Germinal center (tissue), 1 donor: ENCODE data around the gene C1orf53.

Source experiments
- DNase-seq: peaks from one replicate; pipeline ENCODE4 v3.0.0; 2012; ENCODE audit warnings: mixed read lengths, low spot score

C1orf53 gene

DNA sequence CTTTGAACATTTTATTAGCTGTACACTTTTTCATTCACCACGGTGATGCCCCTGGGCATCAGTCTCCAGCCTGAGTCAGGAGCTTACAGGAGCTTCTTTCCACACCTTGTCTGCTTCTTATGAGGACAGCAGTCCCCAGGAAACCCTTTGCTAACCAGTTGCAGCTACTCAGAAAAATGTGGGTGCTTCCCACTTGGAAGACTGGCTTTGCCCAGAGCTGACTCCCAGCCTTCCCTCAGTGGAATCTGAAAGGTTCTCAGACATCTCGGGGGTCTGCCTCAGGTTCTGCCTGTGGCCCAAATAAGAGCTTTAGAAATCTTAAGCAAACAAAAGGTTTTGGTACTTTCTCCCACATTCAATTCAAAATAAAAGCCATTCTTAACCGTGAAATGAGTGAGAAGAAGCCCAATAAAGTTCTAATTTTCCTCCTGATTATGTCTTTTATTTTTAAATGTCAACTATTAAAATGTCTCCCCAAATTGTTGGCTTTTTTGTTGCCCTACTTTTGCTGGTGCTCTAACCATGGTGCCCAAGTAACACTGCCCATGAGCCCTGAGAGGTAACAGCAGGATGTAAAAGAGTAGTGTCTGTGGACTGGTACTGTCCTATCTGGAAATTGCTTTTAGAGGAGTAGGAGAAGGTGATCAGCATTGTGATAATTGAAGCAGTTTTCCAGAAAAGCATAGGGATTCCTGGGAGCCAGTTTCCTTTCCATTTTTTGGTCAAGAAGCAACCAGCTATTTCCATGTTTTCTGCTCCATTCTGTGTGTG, 5.6 kb downstream of the C1orf53 start:
- no peak for DNase-seq

DNA sequence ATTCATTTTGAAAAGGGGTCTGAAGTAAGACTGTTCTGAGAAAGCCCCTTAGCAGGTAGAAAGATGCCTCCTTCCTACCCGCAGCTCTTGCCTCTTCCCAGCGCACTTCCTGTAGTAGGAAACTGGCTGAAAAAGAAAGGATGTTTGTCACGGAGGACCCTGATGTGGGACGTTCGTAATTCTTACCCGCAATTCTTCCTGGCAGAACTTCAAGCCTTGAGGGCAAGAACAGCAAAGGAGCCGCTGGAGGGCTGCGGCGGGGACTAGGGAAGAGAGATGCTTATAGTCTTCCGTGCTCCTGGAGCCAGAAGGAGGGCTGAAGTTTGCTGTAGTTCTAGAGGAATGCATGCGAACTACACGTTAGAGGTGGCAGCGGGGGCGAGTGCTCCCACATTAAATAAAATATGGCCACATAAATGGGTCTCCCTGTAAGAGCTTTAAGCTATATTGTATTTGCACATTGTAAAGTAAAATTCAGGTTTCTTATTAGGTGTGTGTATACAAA, 6.3 kb downstream of the C1orf53 start:
- no peak for DNase-seq

DNA sequence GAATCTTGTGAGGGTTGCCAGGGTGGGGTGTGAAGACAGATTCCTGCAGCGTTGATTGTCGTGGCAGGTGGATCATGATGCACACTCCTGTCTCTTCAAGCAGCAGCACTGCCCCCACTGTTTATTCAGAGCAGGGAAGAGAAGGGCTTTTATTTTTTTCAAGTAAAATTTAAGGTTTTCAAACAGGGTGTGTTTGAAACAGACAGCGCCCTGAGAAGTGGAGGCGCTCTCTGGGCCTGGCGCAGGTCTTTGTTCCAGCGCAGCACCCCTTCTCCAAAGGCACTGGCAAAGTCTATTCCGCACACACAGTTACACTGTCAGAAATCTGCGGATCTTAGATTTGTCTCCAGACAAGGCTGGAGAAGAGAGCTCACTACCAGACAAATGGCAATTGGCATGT, 7.0 kb downstream of the C1orf53 start:
- no peak for DNase-seq

DNA sequence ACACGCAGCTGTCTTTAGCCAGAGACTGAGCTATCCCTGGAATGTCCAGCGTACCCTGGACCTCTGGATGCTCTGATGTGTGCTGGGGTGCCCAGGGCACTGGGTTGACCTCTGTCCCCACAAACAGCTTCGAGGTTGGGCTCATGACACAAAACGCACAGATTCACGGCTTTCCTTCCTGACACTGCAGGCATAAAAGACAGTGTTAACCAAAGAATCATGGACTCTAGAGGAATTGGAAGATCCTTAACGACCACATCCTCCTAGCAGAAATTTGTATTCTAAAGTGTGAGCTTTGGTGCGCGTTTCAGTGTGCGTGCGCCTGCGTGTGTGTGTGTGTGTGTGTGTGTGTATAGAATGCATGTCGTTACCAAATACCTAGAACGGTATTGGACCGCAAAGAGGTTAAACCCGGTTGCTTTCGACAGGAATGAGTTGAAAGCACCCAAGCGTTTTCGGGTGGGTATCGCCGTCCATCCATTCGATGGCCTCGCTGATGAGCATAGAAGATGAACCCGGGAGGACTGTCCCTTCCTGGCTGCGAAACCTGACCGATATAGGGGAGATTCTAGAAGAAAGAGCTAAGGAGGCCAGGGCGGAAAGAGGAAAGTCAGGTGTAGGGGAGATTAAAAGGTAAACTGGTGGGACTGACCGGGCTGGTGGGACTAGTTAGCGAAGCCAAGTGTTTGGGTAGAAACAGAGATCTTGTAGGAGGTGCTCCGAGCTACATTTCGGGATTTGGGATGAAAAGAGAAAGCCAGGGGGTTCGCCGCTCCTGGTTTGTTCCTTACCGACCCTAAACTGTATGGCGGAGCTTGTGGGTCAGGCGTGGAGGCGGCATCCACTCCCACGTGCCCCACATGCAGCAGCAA, 7.9 kb downstream of the C1orf53 start:
- no peak for DNase-seq

DNA sequence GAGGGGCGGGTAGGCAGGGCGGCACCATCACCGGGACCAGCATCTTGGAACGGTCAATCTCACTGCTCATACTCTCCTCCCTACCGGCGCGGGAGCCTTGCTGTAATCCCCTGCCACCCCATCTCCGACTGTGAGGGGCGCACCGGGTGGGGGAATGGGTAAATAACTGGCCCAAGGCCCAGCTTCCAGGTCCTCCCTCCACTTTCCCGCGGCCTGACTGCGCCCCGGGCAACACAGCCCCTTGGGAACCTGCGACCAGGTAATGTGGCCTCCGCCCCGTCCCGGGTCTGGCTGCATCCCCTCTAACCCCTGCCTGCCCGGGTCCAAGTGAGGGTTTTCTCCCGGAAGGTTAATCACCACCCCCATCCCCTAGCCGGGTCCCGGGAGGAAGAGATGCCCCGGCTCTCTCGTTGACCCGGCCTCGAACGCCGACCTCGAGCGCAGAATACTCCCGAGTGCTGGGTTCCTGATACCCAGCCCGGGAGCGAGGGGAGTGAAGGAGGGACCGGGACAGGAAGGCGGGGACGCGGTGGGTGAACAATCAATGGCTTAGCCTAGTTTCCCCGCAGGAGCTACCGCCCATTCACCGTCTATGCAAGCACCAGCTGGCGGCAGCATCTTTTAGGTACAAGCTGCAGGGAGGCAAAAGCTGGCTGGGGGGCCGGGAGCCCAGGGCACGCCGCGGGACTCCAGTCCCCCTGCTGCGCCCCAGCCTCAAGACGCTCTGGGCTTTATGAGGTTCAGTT, 8.9 kb downstream of the C1orf53 start:
- DNase-seq, result no peak

DNA sequence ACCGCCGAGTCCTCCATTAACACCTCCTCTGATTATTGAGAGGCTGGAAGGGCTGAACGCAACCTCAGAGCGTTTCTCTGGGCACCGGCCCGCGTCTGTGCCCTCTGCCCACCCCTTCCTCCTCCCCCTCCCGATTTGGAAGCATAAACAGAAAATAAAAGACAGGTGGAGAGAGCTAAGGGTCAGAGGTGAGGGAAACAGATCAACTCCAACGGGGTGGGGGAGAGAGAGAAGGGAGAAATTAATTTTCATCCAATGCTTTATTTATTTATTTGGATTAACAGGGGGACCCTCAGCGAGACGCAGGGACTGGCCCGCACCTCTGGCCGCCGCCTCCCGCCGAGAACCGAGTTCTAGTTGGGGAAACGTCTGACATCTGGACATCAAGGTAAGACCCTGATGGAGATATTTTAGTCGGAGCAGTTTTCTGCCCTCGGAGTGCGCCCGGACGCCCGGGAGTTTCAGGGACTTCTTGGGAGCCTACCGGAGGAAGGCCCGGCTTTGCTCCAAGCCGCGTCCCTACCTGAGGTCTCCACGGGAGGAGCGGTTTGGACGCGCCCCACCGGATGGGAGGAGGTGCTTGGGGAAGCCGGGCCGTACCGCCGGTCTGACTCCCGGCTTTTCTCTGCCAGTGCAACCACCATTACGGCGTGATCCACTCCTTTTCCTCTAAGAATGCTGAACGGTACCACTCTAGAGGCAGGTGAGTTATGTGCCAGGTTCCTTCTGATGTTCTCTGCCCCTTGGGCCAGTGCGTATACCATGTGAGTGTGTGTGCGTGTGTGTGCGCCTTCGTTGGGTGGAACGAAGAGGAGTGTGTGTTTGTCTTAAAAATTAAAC, 9.6 kb downstream of the C1orf53 start:
- DNase-seq, result no peak

DNA sequence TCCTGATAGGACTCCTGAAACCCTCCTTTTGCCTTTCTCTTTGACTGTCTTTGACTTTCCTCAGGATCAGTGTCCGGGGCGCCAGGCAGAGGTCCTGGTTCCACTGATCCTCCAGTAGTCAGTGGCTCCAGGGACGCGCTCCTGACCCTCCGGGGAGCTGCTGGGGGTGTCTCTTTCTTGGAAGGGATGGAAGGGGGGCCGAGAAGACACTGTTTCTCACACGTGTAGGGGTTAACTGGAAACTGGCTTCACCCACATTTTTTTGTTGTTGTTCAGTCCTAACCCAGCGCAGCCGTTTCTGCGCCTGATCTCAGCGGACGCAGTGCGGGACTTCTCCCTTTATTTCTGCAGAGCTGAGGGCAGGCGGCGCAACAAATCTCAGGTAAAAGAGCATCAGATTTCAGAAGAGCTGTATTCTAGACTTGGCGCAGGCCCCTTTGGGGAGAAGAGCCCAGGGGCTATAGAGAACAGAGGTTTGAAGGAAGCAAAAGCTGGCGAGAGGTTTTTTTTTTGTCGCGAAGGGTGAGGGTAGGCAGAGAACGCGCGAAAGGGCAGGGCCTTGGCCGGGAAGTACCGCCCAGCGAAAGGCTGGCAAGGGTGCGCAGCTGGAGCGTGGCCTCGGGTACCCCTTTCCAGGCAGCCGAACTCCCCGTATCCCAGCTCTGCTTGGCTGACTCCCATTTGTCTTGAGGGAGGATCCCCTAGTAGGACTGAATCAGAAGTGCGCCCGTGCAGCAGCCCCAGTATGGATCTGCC, 10.5 kb downstream of the C1orf53 start:
- no peak for DNase-seq

DNA sequence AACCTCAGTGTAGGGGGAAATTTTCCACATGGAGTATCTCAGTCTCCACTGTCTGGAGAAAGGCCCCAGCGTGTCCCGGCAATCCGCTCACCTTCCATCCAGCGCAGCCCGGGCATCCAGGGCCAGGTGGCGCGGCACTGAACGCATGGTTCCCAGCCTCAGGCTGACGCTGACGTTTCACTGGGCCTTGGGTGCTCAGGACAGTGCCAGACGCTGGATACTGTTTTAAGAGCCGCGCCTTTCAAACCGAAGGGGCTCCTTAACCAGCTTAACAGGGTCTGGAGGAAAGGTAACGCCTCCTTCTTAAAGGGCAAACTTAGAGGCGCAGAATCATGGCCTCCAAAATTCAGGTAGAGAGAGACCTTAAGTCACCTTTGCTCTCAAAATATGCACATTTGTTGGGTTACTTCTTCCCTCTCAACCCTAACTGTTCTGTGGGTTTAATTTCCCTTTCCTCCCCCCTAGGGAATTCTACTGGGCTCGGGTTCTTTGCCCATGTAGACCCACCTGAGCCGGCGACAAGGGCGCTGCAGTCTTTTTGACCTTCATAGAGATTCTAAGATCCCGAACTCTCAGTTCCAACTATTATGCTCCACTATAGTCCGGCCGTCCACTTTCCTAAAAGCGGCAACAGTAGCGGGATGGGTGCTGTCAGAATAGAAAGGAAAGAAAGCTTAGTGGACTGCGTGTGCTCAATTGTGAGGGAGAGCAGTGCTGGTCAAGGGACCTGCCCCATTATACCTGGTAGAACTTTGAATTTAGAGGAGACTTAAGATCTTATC, 11.3 kb downstream of the C1orf53 start:
- no peak for DNase-seq

DNA sequence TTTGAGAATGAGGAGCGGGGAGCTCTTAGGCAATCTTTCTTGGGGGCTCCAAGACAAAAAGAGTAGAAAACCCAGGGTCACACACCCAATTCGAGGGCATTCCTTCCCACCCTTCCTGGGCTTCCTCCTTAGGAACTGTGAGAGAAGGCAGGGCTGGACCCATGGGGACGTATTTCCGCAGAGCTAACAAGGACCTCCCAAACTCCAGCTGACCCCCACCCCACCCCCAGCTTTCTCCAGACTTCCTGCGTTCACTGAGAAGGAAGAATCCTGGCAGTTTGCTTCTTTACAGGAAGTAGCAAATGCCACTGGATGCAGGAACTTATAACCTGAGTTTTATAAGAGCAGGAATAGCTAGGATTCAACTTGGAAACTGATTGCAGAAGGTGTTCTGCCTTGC, 12.1 kb downstream of the C1orf53 start:
- no peak for DNase-seq

DNA sequence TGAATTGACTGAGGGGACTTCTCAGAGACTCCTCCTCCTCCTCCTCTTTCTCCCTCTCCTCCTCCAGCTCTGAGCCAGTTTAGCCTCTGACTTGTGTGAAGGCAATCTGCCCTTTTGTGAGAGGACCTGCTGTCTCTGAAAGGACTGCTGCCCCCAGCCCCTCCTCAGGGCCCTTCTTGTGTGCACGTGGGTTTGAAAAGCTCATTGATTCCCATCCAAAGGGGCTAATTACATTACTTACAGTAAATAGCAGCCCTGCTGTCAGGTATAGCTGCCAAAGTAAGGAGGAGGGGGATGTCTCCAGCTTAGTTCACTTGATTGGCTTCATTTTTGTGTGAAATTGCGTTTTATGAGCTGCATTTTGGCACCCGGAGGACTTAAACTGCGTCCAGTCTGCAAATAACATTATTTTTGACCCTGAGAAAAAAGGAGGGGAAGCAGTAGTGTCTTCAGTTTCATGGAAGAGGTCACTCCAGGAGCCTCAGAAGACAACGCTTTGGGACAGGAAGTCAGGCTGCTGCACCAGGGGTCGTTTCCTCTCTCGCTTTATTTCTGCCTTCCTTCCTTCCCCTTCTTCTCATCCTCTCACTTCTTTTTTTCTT, 12.9 kb downstream of the C1orf53 start:
- no peak for DNase-seq

DNA sequence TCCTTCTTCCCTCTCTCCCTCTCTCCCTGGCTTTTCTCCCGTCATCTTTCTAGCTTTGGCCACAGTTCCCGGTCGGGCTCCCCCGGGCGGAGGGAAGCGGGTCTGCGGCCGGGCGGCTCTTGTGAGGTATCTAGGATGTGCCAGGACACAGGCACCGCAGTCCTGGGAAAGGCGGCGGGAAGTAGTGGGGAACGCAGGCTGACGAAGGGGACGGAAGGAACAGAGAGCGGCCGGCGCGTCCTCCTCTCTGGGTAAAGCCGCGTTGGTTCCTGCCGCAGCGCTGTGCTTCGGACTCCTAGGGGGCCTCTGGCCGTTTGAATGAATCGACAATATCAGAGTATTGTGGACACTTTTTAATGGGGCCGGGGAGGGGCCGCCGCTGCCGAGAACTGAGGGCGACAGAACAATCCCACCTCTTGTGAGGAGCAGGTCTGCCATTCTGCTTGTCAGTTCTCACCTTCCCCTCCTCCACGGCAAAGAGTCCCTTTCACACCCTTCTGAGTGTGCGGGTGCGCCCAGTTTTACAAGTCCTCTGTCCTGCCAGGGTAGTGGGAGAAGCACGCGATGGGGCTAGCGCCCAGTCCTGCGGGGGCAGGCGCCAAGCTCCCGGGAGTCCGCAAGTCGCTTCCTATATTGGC, 13.6 kb downstream of the C1orf53 start:
- no peak for DNase-seq

DNA sequence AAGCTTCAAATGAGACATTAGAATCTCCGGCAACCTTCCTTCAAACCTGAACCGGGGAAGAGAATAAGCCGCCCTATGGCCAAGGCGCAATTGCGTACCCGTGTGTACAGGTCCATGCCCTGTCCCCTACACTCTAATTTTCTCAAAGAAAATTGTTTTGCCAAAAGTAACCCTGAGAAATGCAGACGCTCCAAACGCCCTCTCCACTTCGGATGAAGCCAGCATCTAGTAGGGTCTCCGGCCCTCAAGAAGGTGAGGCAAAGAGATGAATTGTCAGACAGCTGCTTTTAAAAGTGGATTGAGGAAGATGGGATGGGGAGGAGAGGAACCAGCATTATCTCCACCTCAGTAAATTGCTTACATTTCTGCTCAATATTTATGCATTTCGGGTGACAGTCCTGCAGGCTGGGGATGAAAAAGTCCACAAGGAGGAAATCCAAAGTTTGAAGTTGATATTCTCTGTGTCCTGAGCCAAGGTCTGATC, 14.1 kb downstream of the C1orf53 start:
- DNase-seq, result no peak

DNA sequence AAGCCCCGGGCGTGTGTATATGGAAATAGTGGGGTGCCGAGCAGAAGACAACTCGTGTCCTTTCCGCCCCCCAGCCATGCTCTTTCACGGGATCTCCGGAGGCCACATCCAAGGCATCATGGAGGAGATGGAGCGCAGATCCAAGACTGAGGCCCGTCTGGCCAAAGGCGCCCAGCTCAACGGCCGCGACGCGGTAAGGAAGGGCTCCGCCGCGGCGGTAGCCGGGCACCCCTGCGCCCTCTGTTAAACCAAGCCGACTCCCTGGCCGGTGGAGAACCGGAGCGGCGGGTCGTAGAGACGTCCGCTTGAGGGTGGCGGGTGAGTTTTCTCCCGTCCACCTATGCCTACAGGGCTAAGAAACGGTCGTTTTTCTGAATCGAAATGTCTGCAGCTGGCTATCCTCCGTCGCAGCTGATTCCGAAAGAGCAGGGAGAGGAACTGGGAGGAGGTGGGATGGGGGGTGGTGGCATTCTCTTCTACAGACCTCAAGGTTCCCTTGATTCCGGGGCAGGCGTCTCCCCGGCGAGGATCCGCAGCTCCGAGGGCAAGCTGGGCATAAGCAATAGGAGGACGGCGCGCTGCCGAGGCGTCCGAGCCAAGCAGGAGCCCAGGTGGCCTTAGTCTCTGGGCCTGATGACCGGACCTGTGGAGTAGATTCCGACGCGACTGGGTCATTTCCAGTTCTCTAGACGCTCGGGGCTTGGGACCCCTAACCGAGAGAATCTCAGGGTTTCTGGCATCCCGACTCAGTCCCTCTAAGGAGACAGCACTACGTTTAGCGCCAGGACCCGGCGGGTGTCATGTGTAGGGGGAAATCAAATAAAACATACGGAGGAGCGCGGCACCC, 15.6 kb downstream of the C1orf53 start:
- no peak for DNase-seq

DNA sequence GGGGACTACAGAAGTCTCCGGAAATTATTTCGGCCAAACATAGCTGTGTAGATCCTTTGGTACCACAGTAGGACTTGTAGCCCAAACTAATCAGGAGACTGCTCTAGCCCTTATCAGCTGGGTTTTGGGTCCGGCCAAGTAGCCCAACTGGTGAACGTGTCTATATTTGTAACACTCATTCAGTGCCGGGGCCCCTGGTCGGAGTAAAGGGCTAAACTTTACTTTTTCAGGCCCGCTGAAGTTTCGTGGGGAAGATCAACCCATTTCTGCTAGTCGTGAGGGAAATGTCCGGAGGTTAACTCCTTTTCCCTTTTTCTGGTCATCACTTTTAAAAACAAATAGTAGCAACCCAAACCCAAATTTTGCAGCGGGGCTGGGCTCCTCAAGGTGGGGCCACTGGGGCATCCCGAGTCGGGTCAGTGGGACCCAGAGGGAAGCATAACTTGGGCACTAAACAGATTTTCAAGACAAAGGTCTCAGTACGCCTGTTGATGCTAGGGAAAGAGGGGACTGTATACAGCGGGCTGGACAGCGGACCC, 16.4 kb downstream of the C1orf53 start:
- no peak for DNase-seq

DNA sequence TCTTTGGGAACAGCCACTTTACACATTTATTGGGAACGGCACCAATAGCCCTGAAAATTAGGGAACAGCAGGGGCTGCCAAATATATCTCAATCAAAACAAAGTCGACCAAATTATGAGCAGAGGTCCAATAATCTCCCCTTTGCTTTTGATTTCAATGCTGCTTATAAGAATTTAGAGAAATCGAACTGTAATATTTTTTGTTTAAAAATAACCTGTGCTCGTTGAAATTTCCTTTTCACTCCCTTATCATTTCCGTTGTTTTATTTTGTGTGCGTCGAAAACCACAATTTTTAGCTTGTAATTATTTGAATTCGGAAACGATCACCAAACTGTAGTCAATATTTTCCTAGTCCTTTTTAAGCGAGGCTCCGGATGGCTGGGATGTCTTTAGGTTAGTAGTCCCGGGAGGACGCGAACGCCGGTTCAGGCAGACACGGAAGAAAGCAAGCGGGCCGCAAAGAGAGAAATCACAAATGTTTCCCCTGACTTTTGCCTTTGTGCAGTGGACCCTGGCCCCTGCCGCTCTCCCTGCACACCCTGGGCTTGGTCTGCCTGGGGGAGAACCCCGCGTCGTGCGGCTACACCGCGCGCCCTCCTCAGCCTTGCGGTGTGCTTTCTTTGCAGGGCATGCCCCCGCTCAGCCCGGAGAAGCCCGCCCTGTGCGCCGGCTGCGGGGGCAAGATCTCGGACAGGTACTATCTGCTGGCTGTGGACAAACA, 17.1 kb downstream of the C1orf53 start:
- DNase-seq, result no peak

DNA sequence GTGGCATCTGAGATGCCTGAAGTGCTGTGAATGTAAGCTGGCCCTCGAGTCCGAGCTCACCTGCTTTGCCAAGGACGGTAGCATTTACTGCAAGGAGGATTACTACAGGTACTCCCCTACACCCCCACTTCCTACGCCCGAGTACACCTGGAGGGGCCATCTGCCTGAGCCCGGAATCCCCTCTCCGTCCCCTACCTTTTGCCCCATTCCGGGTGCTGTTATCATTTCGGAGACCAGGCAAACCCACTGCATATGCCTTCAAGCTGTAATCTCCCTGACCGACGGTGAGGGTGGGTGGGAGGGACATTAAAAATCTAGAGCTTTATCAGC, 17.6 kb downstream of the C1orf53 start:
- no peak for DNase-seq
